Subcutaneous adipose tissue (tissue), 4 donors: ENCODE data around the gene TIMELESS. TPM values are rescaled to one million over a fixed set of nuclear protein-coding genes. Genes with fewer than 3 reads are reported as not detected.

Experiments
- CTCF ChIP-seq: fragments of 450-650 bp; IDR thresholded peaks from one replicate; pipeline ENCODE4 v1.5.1; 2016; ENCODE audit warnings: low read depth, mild to moderate bottlenecking, control low read depth, antibody characterized with exemption, moderate library complexity
- total RNA-seq, 4 donors: library from RNA; depleted of rRNA; stranded (reverse); fragments of >200 nt; gene quantifications; one replicate each; pipeline ENCODE4 v1.1.0, GENCODE V29; 2016

The TIMELESS gene
- 1 to 10 TPM; 3.1 to 8.3 (median 4.8) TPM for total RNA-seq

- no peak for TF ChIP-seq CTCF
Measured at GRCh38 chr12:56448860-56449621, at the start of gene TIMELESS. Gene TIMELESS, minus strand, starts transcription at chr12:56449426. Its CDS starts 15,256 bp downstream, at chr12:56434170.

- no peak for TF ChIP-seq CTCF
Measured at GRCh38 chr12:56490360-56490759, 41.1 kb upstream of the TIMELESS start.

DNA sequence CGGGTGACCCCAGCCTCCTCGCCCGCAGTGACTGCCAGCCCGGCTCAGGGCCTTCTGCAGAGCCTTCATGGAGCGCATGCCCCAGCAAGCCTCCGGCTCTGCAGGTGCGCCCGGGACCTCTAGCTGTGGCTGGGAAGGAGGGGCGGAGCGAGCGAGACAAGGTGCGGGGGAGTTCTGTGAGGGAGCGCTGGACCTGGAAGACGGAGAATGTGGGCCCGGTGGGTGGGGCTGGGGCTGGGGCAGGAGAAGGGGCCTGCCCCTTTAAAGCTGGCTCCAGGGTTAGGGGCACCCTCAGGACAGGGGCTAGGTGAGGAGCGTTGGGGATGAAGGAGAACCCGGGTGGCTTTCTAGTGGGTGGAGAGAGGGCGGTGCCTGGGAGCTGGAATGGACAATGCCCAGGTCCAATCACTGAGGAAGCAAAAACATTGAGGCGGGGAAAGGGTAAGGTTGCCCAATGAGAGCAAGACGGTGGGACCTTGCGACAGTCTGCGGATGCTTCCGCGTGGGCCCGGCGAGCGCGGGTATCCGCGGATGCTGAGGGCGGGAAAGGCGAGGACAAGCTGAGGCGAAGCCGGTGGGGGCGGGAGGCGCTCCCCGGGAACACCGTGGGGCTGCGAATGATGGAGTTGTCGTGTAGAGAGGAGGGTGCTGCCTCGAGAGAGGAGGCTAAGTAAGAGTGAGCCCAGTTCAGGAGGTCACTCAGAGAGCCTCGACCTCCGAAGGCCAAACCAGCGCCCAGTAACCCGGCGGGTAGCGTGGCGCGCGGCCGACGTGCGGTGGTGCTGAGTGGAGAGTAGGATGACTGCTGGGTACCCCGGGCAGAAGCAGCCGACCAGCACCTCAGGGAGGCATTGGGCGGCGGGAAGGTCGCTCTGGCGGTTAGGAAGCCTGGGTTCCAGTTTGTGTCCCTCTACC, 39.1 kb upstream of the TIMELESS start, which contains the start of gene GLS2:
Gene GLS2, minus strand, starts transcription at position 121 of the 915 bp plus-strand sequence. Its CDS starts 43 bp downstream, at position 78.
- TF ChIP-seq CTCF: no peak

DNA sequence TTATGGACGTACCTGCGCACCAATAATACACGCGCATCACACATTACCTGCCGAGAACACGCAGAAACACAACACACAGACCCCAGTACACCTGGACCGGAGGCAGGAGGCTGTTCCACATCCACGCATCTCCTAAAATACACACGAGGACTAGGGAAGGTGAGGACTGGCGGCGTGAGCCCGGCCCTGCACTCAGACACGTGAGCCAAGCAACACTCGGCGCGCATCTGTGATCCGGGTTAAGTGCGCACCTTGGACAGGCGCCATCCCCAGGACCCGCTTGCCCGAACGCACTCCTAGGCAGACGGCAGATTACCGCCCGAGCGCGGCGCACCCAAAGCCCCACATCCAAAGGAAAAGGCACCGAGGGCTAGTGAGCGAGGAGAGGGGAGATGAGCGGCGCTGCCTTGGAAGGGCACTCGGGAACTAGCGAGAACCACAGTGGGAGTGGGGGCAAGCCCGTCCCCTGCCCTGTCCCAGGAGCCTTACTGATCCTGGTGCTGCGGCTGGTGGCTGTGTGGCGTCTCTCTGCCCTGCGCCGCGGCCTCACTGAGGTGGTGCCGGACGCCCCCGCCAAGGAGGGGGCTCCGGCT, 38.3 kb upstream of the TIMELESS start:
- no peak for TF ChIP-seq CTCF

DNA sequence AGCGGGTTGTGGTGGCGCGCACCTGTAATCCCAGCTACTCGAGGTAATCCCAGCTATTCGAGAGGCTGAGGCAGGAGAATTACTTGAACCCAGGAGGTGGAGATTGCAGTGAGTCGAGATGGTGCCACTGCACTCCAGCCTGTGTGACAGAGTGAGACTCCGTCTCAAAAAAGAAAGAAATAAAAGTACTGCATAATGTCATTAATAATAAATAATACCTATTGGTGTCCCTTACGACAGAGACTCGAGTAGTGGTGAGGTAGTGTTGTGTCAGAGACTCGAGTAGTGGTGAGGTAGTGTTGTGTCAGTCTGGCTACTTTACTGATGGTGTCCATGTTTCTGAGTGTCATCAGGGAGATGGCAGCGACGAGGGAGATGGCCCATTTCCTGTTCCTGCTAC, 37.5 kb upstream of the TIMELESS start:
- TF ChIP-seq CTCF: no peak

GRCh38 chr12:56484566-56484965, 35.3 kb upstream of the TIMELESS start:
- no peak for TF ChIP-seq CTCF

DNA sequence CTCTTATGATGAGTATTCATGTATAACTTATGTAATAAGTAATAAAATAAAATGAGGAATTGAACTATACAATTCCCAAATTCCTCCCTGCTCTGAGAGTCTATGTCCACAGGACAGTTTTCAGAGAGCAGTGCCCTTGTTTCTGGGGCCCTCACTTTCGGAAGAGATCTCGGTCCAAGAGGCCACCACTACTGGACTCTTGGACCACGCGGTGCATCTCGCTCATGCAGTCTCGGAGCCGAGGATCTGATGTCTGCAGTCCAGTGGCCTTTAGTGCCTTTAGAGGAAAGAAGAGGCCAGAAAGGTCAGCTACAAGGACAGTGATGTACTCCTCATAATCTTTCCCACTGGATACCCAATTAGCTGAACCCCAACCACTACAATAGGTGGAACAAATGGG, 30.4 kb upstream of the TIMELESS start:
- no peak for TF ChIP-seq CTCF
